Measurements from ENCODE around the gene MYH14. TPM values are rescaled to one million over a fixed set of nuclear protein-coding genes. Genes with fewer than 3 reads are reported as not detected.

MYH14 gene
- total and polyA plus RNA-seq, 2 of the 8 experiments (the other 6 are each of a cell fraction or from before 2014, with no cell fraction given) = 17.3 to 28.6 TPM

- Histone ChIP-seq H3K4me1 (replicated peaks in 1 of 4; ENCODE audit: control insufficient read depth in 3 of 4, insufficient read depth in 4 of 4, low read length in 3 of 4) (peaks cover 0 to 5% (median 2%) of the 10 kb centered on the region in 4 experiments; a peak in 5 of 7 replicates), H3K27me3 (replicated peaks in 1 of 4; ENCODE audit: control insufficient read depth in 3 of 4, extremely low read depth in 1 of 4, insufficient read depth in 3 of 4, low read length in 3 of 4) (peaks cover 0 to 6% (median 2%) of the 10 kb centered on the region in 4 experiments; a peak in 5 of 7 replicates), H2BK12ac (ENCODE audit: low read depth, low read length) (no peak overlapping the region), H2BK120ac (replicated peaks; ENCODE audit: low read depth, low read length) (no peak overlapping the region), H3K56ac (replicated peaks; ENCODE audit: insufficient read length, low read depth, low read length) (no peak overlapping the region), H2AK5ac (ENCODE audit: low read depth, low read length) (no peak overlapping the region), H3K9ac (replicated peaks in 1 of 4; ENCODE audit: extremely low read depth in 1 of 4, low read depth in 3 of 4, low read length in 3 of 4) (no peak overlapping the region), H3K14ac (ENCODE audit: insufficient read length) (no peak overlapping the region), H3K36me3 (ENCODE audit: control insufficient read depth in 2 of 4, insufficient read depth in 4 of 4, low read length in 3 of 4) (peaks cover 0 to 14% (median 8%) of the 10 kb centered on the region in 4 experiments; a peak in 2 of 8 replicates), H2BK5ac (ENCODE audit: low read depth, low read length) (no peak overlapping the region), H4K20me1 (replicated peaks in 1 of 2; ENCODE audit: control insufficient read depth in 1 of 2, insufficient read depth in 2 of 2, low read length in 2 of 2) (peaks cover 0 to 8% of the 10 kb centered on the region in 2 experiments), H3K4me2 (ENCODE audit: insufficient read depth in 1 of 2, low read depth in 2 of 2, low read length in 2 of 2) (no peak overlapping the region), H3K79me2 (ENCODE audit: control insufficient read depth in 1 of 2, insufficient read depth in 2 of 2, low read length in 2 of 2) (no peaks in the 10 kb centered on the region), H2BK20ac (ENCODE audit: low read length) (no peak overlapping the region), H3K18ac (ENCODE audit: extremely low read depth, low read length) (no peak overlapping the region), H3K4ac (replicated peaks; ENCODE audit: insufficient read length, low read depth, low read length) (no peak overlapping the region), H2BK15ac (ENCODE audit: low read length) (no peak overlapping the region), H3K27ac (ENCODE audit: low read depth, low read length) (no peak overlapping the region), H2AFZ (ENCODE audit: low read length) (no peak overlapping the region), H3K23ac (ENCODE audit: insufficient read length) (no peak overlapping the region), H4K91ac (replicated peaks; ENCODE audit: insufficient read length, low read length) (no peak overlapping the region), H4K5ac (ENCODE audit: insufficient read length, low read depth, low read length) (no peak overlapping the region), H4K8ac (ENCODE audit: extremely low read depth, insufficient read depth, low read length) (no peak overlapping the region), H3K9me3 (ENCODE audit: insufficient read depth in 2 of 2, low read depth in 1 of 2, low read length in 1 of 2) (no peaks in the 10 kb centered on the region; a peak in 1 of 4 replicates), H3K79me1 (ENCODE audit: low read depth, low read length) (no peaks in the 10 kb centered on the region; the same call in none of the 2 replicates), H3K4me3 (ENCODE audit: extremely low read depth in 1 of 4, insufficient read depth in 2 of 4, low read depth in 3 of 4, low read length in 4 of 4) (no peak overlapping the region), H3K23me2 (ENCODE audit: low read depth, low read length) (peaks cover 10% of the 10 kb centered on the region; the same call in 1 of the 2 replicates)
- ChIA-PET POLR2A (ENCODE audit: partially characterized antibody) (interaction anchor here (1.5 kb wide), 1 partner anchor 11 kb away, joined by 4 read pairs; no protein-coding TSS in a partner anchor), CTCF (ENCODE audit: partially characterized antibody) (interaction anchor here (1.0 kb wide), 1 partner anchor 51 kb away, joined by 3 read pairs; no protein-coding TSS in a partner anchor)
- TF ChIP-seq KDM1A (IDR thresholded peaks at IDR 0.05; ENCODE audit: borderline replicate concordance, low read length) (peak; percentile 76; the same call in 1 of the 2 replicates), SP4 (IDR thresholded peaks at IDR 0.05; ENCODE audit: low read length) (no peak), CTCF (IDR thresholded peaks at IDR 0.05; ENCODE audit: control extremely low read depth in 1 of 3, insufficient read depth in 1 of 3, low read depth in 1 of 3, low read length in 3 of 3) (no peak)
- FAIRE-seq (no peak), DNase-seq (ENCODE audit: low read depth in 1 of 2, low spot score in 2 of 2) (no peak)
- WGBS, 2 experiments (ENCODE audit: extremely low coverage in 1 of 2, insufficient coverage in 1 of 2, insufficient read length in 1 of 2, insufficient replicate concordance in 2 of 2, low coverage in 1 of 2, low lambda C conversion rate in 2 of 2, missing lambda C conversion rate in 1 of 2) = 77% methylated on average over 2 of the region's 2 CpGs; no CpG with 5 or more reads in 1 of the 2 experiments
Measured at GRCh38 chr19:50207730-50208129, 4.3 kb downstream of the MYH14 start.
